ENCODE results near the gene TNS3. TPM values are rescaled to one million over a fixed set of nuclear protein-coding genes. Genes with fewer than 3 reads are reported as not detected.
"Not testable (repeated sequence)": the region's sequence is repeated elsewhere in the genome, so short reads cannot be mapped to it uniquely, and the experiment has no call there.

TNS3 gene
- polyA plus RNA-seq, 1 of the 3 experiments (the other 2 are of a cell fraction), result 72.3 TPM

GRCh38 chr7:47470567-47471357 is 111.1 kb downstream of the TNS3 start:
- ChIA-PET POLR2A (no interaction called here), CTCF (interaction anchor here (0.8 to 2.0 kb wide), 5 partner anchors 9 to 349 kb away, joined by 3 to 6 read pairs (median 3); no protein-coding TSS in a partner anchor)
- no peaks in the 10 kb centered on the region for H4K20me1 ChIP-seq (ENCODE audit: insufficient read depth)
- peaks cover 4% of the 10 kb centered on the region for H3F3A ChIP-seq (replicated peaks; ENCODE audit: insufficient read depth)
- H3K4me2 ChIP-seq, result no peak overlapping the region
- H3K36me3 ChIP-seq (replicated peaks in 1 of 2; ENCODE audit: control insufficient read depth in 1 of 2, insufficient read depth in 2 of 2, low read length in 1 of 2), result peaks cover 4% of the 10 kb centered on the region in 2 experiments
- 86% methylated on average over 13 of the region's 13 CpGs for WGBS (ENCODE audit: low lambda C conversion rate)
- H3K9me2 ChIP-seq, result no peaks in the 10 kb centered on the region
- no peak overlapping the region for H3K27ac ChIP-seq (ENCODE audit: low read depth in 2 of 2, low read length in 1 of 2)
- H3K27me3 ChIP-seq (ENCODE audit: insufficient read depth), result no peaks in the 10 kb centered on the region
- peaks cover 12% of the 10 kb centered on the region; the same call in 1 of the 2 replicates for H3K79me2 ChIP-seq (ENCODE audit: insufficient read depth)
- no peak overlapping the region for H3K9ac ChIP-seq
- H3K4me3 ChIP-seq (ENCODE audit: low read depth in 2 of 2, low read length in 1 of 2), result no peak overlapping the region
- no peak overlapping the region for H2AFZ ChIP-seq (ENCODE audit: low read depth)
- DNase-seq, result no peak
- no peaks in the 10 kb centered on the region for H3K9me3 ChIP-seq
- no peak for TF ChIP-seq FOXM1 (IDR thresholded peaks at IDR 0.05; ENCODE audit: low read depth)
- TF ChIP-seq RAD21 (IDR thresholded peaks at IDR 0.05; ENCODE audit: low read length), result no peak
- TF ChIP-seq GABPA (IDR thresholded peaks at IDR 0.05; ENCODE audit: low read depth), result no peak
- peaks cover 0 to 12% of the 10 kb centered on the region in 2 experiments; a peak in 3 of 4 replicates for H3K4me1 ChIP-seq (ENCODE audit: control insufficient read depth in 1 of 2, insufficient read depth in 2 of 2, low read depth in 1 of 2, low read length in 1 of 2)

GRCh38 chr7:47469846-47470245 is 112.1 kb downstream of the TNS3 start:
- POLR2A ChIA-PET, result not testable (repeated sequence)
- 78% methylated on average over 5 of the region's 5 CpGs for WGBS (ENCODE audit: low lambda C conversion rate)

GRCh38 chr7:47466832-47467231 is 115.1 kb downstream of the TNS3 start:
- Histone ChIP-seq H3K9me3 (no peaks in the 10 kb centered on the region), H3F3A (replicated peaks; ENCODE audit: insufficient read depth) (no peaks in the 10 kb centered on the region), H3K4me1 (ENCODE audit: control insufficient read depth in 1 of 2, insufficient read depth in 2 of 2, low read depth in 1 of 2, low read length in 1 of 2) (no peaks in the 10 kb centered on the region), H3K4me2 (no peak overlapping the region), H3K79me2 (ENCODE audit: insufficient read depth) (peaks cover 12% of the 10 kb centered on the region; the same call in 1 of the 2 replicates), H3K27ac (ENCODE audit: low read depth in 2 of 2, low read length in 1 of 2) (no peak overlapping the region), H2AFZ (ENCODE audit: low read depth) (no peak overlapping the region), H3K9me2 (no peaks in the 10 kb centered on the region), H3K4me3 (ENCODE audit: low read depth in 2 of 2, low read length in 1 of 2) (no peak overlapping the region), H3K36me3 (replicated peaks in 1 of 2; ENCODE audit: control insufficient read depth in 1 of 2, insufficient read depth in 2 of 2, low read length in 1 of 2) (peaks cover 4 to 17% of the 10 kb centered on the region in 2 experiments), H3K9ac (no peak overlapping the region), H4K20me1 (ENCODE audit: insufficient read depth) (no peaks in the 10 kb centered on the region), H3K27me3 (ENCODE audit: insufficient read depth) (no peaks in the 10 kb centered on the region)
- CTCF ChIA-PET, result interaction anchor here (0.7 kb wide), 2 partner anchors 63 to 340 kb away, joined by 3 read pairs; no protein-coding TSS in a partner anchor
- no peak for TF ChIP-seq CTCF (IDR thresholded peaks at IDR 0.05)
- TF ChIP-seq TCF12 (IDR thresholded peaks at IDR 0.05), result no peak
- TF ChIP-seq PBX3 (IDR thresholded peaks at IDR 0.05), result no peak
- TF ChIP-seq POLR2AphosphoS5 (IDR thresholded peaks at IDR 0.05; ENCODE audit: low read depth, low read length), result no peak
- no peak for TF ChIP-seq IRF3 (IDR thresholded peaks at IDR 0.05; ENCODE audit: low read depth, low read length)
- TF ChIP-seq FOXJ3 (CRISPR knock-in tag; IDR thresholded peaks at IDR 0.05), result no peak
- no peak for TF ChIP-seq USF2 (IDR thresholded peaks at IDR 0.05; ENCODE audit: borderline replicate concordance, low read depth, low read length)
- no peak for TF ChIP-seq NRF1 (IDR thresholded peaks at IDR 0.05; ENCODE audit: low read depth, low read length)
- no peak for TF ChIP-seq RAD21 (IDR thresholded peaks at IDR 0.05; ENCODE audit: low read length)
- TF ChIP-seq ELF1 (IDR thresholded peaks at IDR 0.05), result no peak
- POLR2A ChIA-PET, result interaction anchor here (0.7 kb wide), 1 partner anchor 241 kb away, joined by 3 read pairs; no protein-coding TSS in a partner anchor
- WGBS (ENCODE audit: low lambda C conversion rate), result 92% methylated on average over 4 of the region's 4 CpGs
- no peak for DNase-seq

More at GRCh38 chr7:47469846-47470245, 112.1 kb downstream of the TNS3 start:
- not testable (repeated sequence) for H3K9ac ChIP-seq; H2AFZ ChIP-seq (ENCODE audit: low read depth); H3K9me3 ChIP-seq; H3K4me1 ChIP-seq (ENCODE audit: control insufficient read depth in 1 of 2, insufficient read depth in 2 of 2, low read depth in 1 of 2, low read length in 1 of 2); H3K4me2 ChIP-seq; H3K9me2 ChIP-seq; H3F3A ChIP-seq (replicated peaks; ENCODE audit: insufficient read depth); H3K27me3 ChIP-seq (ENCODE audit: insufficient read depth); H3K27ac ChIP-seq (ENCODE audit: low read depth in 2 of 2, low read length in 1 of 2); H4K20me1 ChIP-seq (ENCODE audit: insufficient read depth); H3K36me3 ChIP-seq (replicated peaks in 1 of 2; ENCODE audit: control insufficient read depth in 1 of 2, insufficient read depth in 2 of 2, low read length in 1 of 2); H3K4me3 ChIP-seq (ENCODE audit: low read depth in 2 of 2, low read length in 1 of 2); DNase-seq
- H3K79me2 ChIP-seq (ENCODE audit: insufficient read depth), result peaks cover 12% of the 10 kb centered on the region; the same call in 1 of the 2 replicates
- CTCF ChIA-PET, result interaction anchor here (1.6 to 2.0 kb wide), 2 partner anchors 10 kb away, joined by 3 to 6 read pairs; no protein-coding TSS in a partner anchor

Data from SK-N-SH (cell line).